G401.6 (cell line): ENCODE results near the gene APOF.
"Not testable (repeated sequence)": the region's sequence is repeated elsewhere in the genome, so short reads cannot be mapped to it uniquely, and the experiment has no call there.

Source experiments
- FAIRE-seq: peaks from 2 replicates; lab custom pipeline; 2012; peaks lifted over from hg19 to GRCh38; lab: Jason Lieb, UNC

The APOF gene

GRCh38 chr12:56362130-56363059 lies at the start of gene APOF:
TSS of gene APOF (minus strand) at chr12:56362857. CDS start at chr12:56362745, 112 bp downstream.
- FAIRE-seq: no peak

- FAIRE-seq: no peak
These were observed 49.4 kb upstream of the APOF start for GRCh38 chr12:56411781-56412639.

GRCh38 chr12:56410768-56411167 lies 48.1 kb upstream of the APOF start:
- no peak for FAIRE-seq

GRCh38 chr12:56408799-56409417 lies 46.3 kb upstream of the APOF start:
- no peak for FAIRE-seq

GRCh38 chr12:56404227-56404626 lies 41.6 kb upstream of the APOF start:
- peak; percentile 56 for FAIRE-seq

GRCh38 chr12:56401612-56402011 lies 39.0 kb upstream of the APOF start:
- FAIRE-seq: not testable (repeated sequence)

- not testable (repeated sequence) for FAIRE-seq
These were observed 38.5 kb upstream of the APOF start for GRCh38 chr12:56401125-56401524.

GRCh38 chr12:56399466-56399865 lies 36.8 kb upstream of the APOF start:
- FAIRE-seq: not testable (repeated sequence)

- no peak for FAIRE-seq
These were observed 35.7 kb upstream of the APOF start for GRCh38 chr12:56398324-56398723.

- no peak for FAIRE-seq
These were observed 29.7 kb upstream of the APOF start for GRCh38 chr12:56392331-56392730.

- FAIRE-seq: no peak
These were observed 29.1 kb upstream of the APOF start for GRCh38 chr12:56391721-56392120.

- no peak for FAIRE-seq
These were observed 26.8 kb upstream of the APOF start for GRCh38 chr12:56389412-56389811.

- FAIRE-seq: no peak
These were observed 24.6 kb upstream of the APOF start for GRCh38 chr12:56387152-56387736.

GRCh38 chr12:56385873-56386272 lies 23.2 kb upstream of the APOF start:
- FAIRE-seq: no peak

- FAIRE-seq: no peak
These were observed 20.0 kb upstream of the APOF start for GRCh38 chr12:56382611-56383010.

- FAIRE-seq: no peak
These were observed 15.3 kb upstream of the APOF start for GRCh38 chr12:56377989-56378316.

GRCh38 chr12:56377310-56377988 lies 14.8 kb upstream of the APOF start:
- no peak for FAIRE-seq

- no peak for FAIRE-seq
These were observed 13.2 kb upstream of the APOF start for GRCh38 chr12:56375598-56376434.

- FAIRE-seq: no peak
These were observed 12.3 kb upstream of the APOF start for GRCh38 chr12:56374726-56375597.

GRCh38 chr12:56373515-56373914 lies 10.9 kb upstream of the APOF start:
- FAIRE-seq: no peak
